ENCODE data around the gene MAB21L3. TPM values are rescaled to one million over a fixed set of nuclear protein-coding genes. Genes with fewer than 3 reads are reported as not detected.

The MAB21L3 gene
- total and polyA plus RNA-seq, 12 donors: 0.03 to 1.8 (median 0.38) TPM; not detected in 8

- peak in 1 of 7 donors; percentile 14 for DNase-seq
- intact Hi-C loops (cut with DNase I): loop anchor here (5.0 to 10.0 kb wide), 2 partner anchors 230 to 333 kb away; no protein-coding TSS in a partner anchor
- Histone ChIP-seq H3K27me3 (no peaks in the 10 kb centered on the region), H3K4me1 (replicated peaks in 1 of 2) (peaks cover 0 to 4% of the 10 kb centered on the region in 2 donors), H3K4me3 (no peak overlapping the region), H3K36me3 (replicated peaks in 1 of 2) (no peaks in the 10 kb centered on the region), H3K9me3 (replicated peaks in 1 of 3) (no peaks in the 10 kb centered on the region), H3K27ac (no peak overlapping the region)
- no peak for TF ChIP-seq CTCF (IDR thresholded peaks at IDR 0.05)
- no peak for TF ChIP-seq POLR2A (IDR thresholded peaks at IDR 0.05)
- 84 to 90% (median 88%) methylated on average over 4 of the region's 4 CpGs for WGBS, 4 donors
These were observed 43.3 kb downstream of the MAB21L3 start for GRCh38 chr1:116154536-116154935.

GRCh38 chr1:116157096-116157495, 45.9 kb downstream of the MAB21L3 start:
- Histone ChIP-seq H3K27ac (no peak overlapping the region), H3K4me3 (no peak overlapping the region), H3K4me1 (replicated peaks in 1 of 2) (no peaks in the 10 kb centered on the region), H3K36me3 (replicated peaks in 1 of 2) (no peaks in the 10 kb centered on the region), H3K27me3 (no peaks in the 10 kb centered on the region), H3K9me3 (replicated peaks in 1 of 3) (no peaks in the 10 kb centered on the region)
- intact Hi-C loops (cut with DNase I): loop anchor here in 1 of 2 donors (10.0 kb wide), 1 partner anchor 228 kb away; no protein-coding TSS in a partner anchor
- TF ChIP-seq POLR2A (IDR thresholded peaks at IDR 0.05): no peak
- no peak for TF ChIP-seq CTCF (IDR thresholded peaks at IDR 0.05)
- DNase-seq: no peak
- WGBS, 4 donors: 91 to 95% (median 93%) methylated on average over 4 of the region's 4 CpGs

GRCh38 chr1:116159177-116159576, 48.0 kb downstream of the MAB21L3 start:
- no peak for DNase-seq
- intact Hi-C loops (cut with DNase I): loop anchor here in 1 of 2 donors (10.0 kb wide), 1 partner anchor 226 kb away; no protein-coding TSS in a partner anchor
- H3K36me3 ChIP-seq (replicated peaks in 1 of 2): no peaks in the 10 kb centered on the region
- H3K27ac ChIP-seq: no peak overlapping the region
- TF ChIP-seq POLR2A (IDR thresholded peaks at IDR 0.05): no peak
- no peak for TF ChIP-seq CTCF (IDR thresholded peaks at IDR 0.05)
- no peaks in the 10 kb centered on the region for H3K27me3 ChIP-seq
- WGBS, 4 donors: 66 to 90% (median 78%) methylated on average over 1 of the region's 1 CpG
- no peaks in the 10 kb centered on the region for H3K4me1 ChIP-seq (replicated peaks in 1 of 2)
- H3K9me3 ChIP-seq (replicated peaks in 1 of 3): no peaks in the 10 kb centered on the region
- no peak overlapping the region for H3K4me3 ChIP-seq

GRCh38 chr1:116159611-116160010, 48.4 kb downstream of the MAB21L3 start:
- no peak for DNase-seq
- H3K27ac ChIP-seq: no peak overlapping the region
- TF ChIP-seq POLR2A (IDR thresholded peaks at IDR 0.05): no peak
- TF ChIP-seq CTCF (IDR thresholded peaks at IDR 0.05): no peak
- no peaks in the 10 kb centered on the region for H3K4me1 ChIP-seq (replicated peaks in 1 of 2)
- H3K27me3 ChIP-seq: no peaks in the 10 kb centered on the region
- 65 to 73% (median 69%) methylated on average over 1 of the region's 1 CpG for WGBS, 4 donors
- intact Hi-C loops (cut with DNase I): loop anchor here in 1 of 2 donors (10.0 kb wide), 1 partner anchor 225 kb away; no protein-coding TSS in a partner anchor
- no peaks in the 10 kb centered on the region for H3K9me3 ChIP-seq (replicated peaks in 1 of 3)
- no peaks in the 10 kb centered on the region for H3K36me3 ChIP-seq (replicated peaks in 1 of 2)
- no peak overlapping the region for H3K4me3 ChIP-seq

Data from adrenal gland (tissue), 12 donors.